ENCODE data around the gene RALGDS.
"Not testable (repeated sequence)": the region's sequence is repeated elsewhere in the genome, so short reads cannot be mapped to it uniquely, and the experiment has no call there.

RALGDS gene

GRCh38 chr9:133121198-133121914 lies at the start of gene RALGDS:
Gene RALGDS, minus strand, starts transcription at chr9:133121240. Its CDS starts 86 bp downstream, at chr9:133121154.
- DNase-seq (ENCODE audit: low read depth, low spot score): peak; percentile 77

GRCh38 chr9:133170716-133171115 lies 49.7 kb upstream of the RALGDS start:
- DNase-seq (ENCODE audit: low read depth, low spot score): no peak

GRCh38 chr9:133169687-133170086 lies 48.6 kb upstream of the RALGDS start:
- DNase-seq (ENCODE audit: low read depth, low spot score): not testable (repeated sequence)

GRCh38 chr9:133169102-133169501 lies 48.1 kb upstream of the RALGDS start:
- DNase-seq (ENCODE audit: low read depth, low spot score): no peak

- DNase-seq (ENCODE audit: low read depth, low spot score): no peak
Observed at GRCh38 chr9:133168432-133168831, 47.4 kb upstream of the RALGDS start.

- no peak for DNase-seq (ENCODE audit: low read depth, low spot score)
Observed at GRCh38 chr9:133167769-133168168, 46.7 kb upstream of the RALGDS start.

GRCh38 chr9:133167096-133167730 lies 46.2 kb upstream of the RALGDS start:
- no peak for DNase-seq (ENCODE audit: low read depth, low spot score)

- DNase-seq (ENCODE audit: low read depth, low spot score): no peak
Observed at GRCh38 chr9:133166392-133166791, 45.4 kb upstream of the RALGDS start.

- no peak for DNase-seq (ENCODE audit: low read depth, low spot score)
Observed at GRCh38 chr9:133165452-133165730, 44.4 kb upstream of the RALGDS start.

GRCh38 chr9:133164191-133164590 lies 43.2 kb upstream of the RALGDS start:
- DNase-seq (ENCODE audit: low read depth, low spot score): no peak

GRCh38 chr9:133163504-133164172 lies 42.6 kb upstream of the RALGDS start, which contains the start of gene GBGT1:
Gene GBGT1, minus strand, starts transcription at chr9:133163914. Its CDS starts 1,502 bp downstream, at chr9:133162412.
- no peak for DNase-seq (ENCODE audit: low read depth, low spot score)

GRCh38 chr9:133162861-133163503 lies 41.9 kb upstream of the RALGDS start:
- DNase-seq (ENCODE audit: low read depth, low spot score): no peak

GRCh38 chr9:133161547-133161950 lies 40.5 kb upstream of the RALGDS start:
- no peak for DNase-seq (ENCODE audit: low read depth, low spot score)

- DNase-seq (ENCODE audit: low read depth, low spot score): no peak
Observed at GRCh38 chr9:133160742-133161546, 39.9 kb upstream of the RALGDS start.

- no peak for DNase-seq (ENCODE audit: low read depth, low spot score)
Observed at GRCh38 chr9:133158695-133159094, 37.7 kb upstream of the RALGDS start.

GRCh38 chr9:133155156-133155555 lies 34.1 kb upstream of the RALGDS start:
- no peak for DNase-seq (ENCODE audit: low read depth, low spot score)

GRCh38 chr9:133154097-133154989 lies 33.3 kb upstream of the RALGDS start:
- no peak for DNase-seq (ENCODE audit: low read depth, low spot score)

GRCh38 chr9:133153227-133154096 lies 32.4 kb upstream of the RALGDS start:
- DNase-seq (ENCODE audit: low read depth, low spot score): no peak

Measured in activated naive CD8-positive, alpha-beta T cell treated with anti-CD3 and anti-CD28 coated beads, Interleukin-2, amount 50 U/mL, for 16 hours (primary cell).